ENCODE data around the gene IFNA6. TPM values are rescaled to one million over a fixed set of nuclear protein-coding genes. Genes with fewer than 3 reads are reported as not detected.

Gene IFNA6
- polyA plus RNA-seq, 1 donor from 2014 or later = not detected

- Histone ChIP-seq H3F3A (ENCODE audit: insufficient read depth, low read length, poor library complexity, severe bottlenecking) (no peaks in the 10 kb centered on the region), H3K27me3 (ENCODE audit: insufficient read depth, low read depth, low read length) (no peaks in the 10 kb centered on the region), H3K9ac (ENCODE audit: low read length) (no peak overlapping the region), H3K27ac (ENCODE audit: low read length) (no peak overlapping the region), H3K36me3 (ENCODE audit: insufficient read depth, low read length) (no peaks in the 10 kb centered on the region), H3K9me2 (ENCODE audit: insufficient read depth, low read length) (no peaks in the 10 kb centered on the region), H2AFZ (ENCODE audit: low read depth, low read length) (no peak overlapping the region), H3K4me3 (ENCODE audit: low read length) (no peak overlapping the region), H4K20me1 (ENCODE audit: insufficient read depth) (no peaks in the 10 kb centered on the region), H3K4me2 (ENCODE audit: low read length) (no peak overlapping the region), H3K79me2 (replicated peaks; ENCODE audit: insufficient read depth, low read length) (no peaks in the 10 kb centered on the region), H3K9me3 (ENCODE audit: low read length) (no peaks in the 10 kb centered on the region)
- no peak for TF ChIP-seq CTCF (IDR thresholded peaks at IDR 0.05; ENCODE audit: poor library complexity, severe bottlenecking)
Measured at GRCh38 chr9:21316032-21316842, 34.5 kb downstream of the IFNA6 start.

GRCh38 chr9:21314152-21314551, 36.5 kb downstream of the IFNA6 start:
- Histone ChIP-seq H3K27me3 (ENCODE audit: insufficient read depth, low read depth, low read length) (no peaks in the 10 kb centered on the region), H4K20me1 (ENCODE audit: insufficient read depth) (no peaks in the 10 kb centered on the region), H3K9ac (ENCODE audit: low read length) (no peak overlapping the region), H3K9me2 (ENCODE audit: insufficient read depth, low read length) (no peaks in the 10 kb centered on the region), H3K36me3 (ENCODE audit: insufficient read depth, low read length) (no peaks in the 10 kb centered on the region), H3F3A (ENCODE audit: insufficient read depth, low read length, poor library complexity, severe bottlenecking) (no peaks in the 10 kb centered on the region), H3K27ac (ENCODE audit: low read length) (no peak overlapping the region), H3K4me3 (ENCODE audit: low read length) (no peak overlapping the region), H3K79me2 (replicated peaks; ENCODE audit: insufficient read depth, low read length) (no peaks in the 10 kb centered on the region), H3K4me2 (ENCODE audit: low read length) (no peak overlapping the region), H2AFZ (ENCODE audit: low read depth, low read length) (no peak overlapping the region), H3K9me3 (ENCODE audit: low read length) (no peaks in the 10 kb centered on the region)
- no peak for TF ChIP-seq MXI1 (conservative IDR thresholded peaks at IDR 0.05; ENCODE audit: poor library complexity, severe bottlenecking)
- TF ChIP-seq POLR2AphosphoS5 (IDR thresholded peaks at IDR 0.05) = no peak
- no peak for TF ChIP-seq EP300 (conservative IDR thresholded peaks at IDR 0.05; ENCODE audit: poor library complexity, severe bottlenecking)
- no peak for TF ChIP-seq EZH2 (IDR thresholded peaks at IDR 0.05; ENCODE audit: borderline replicate concordance, insufficient read depth, low read length, poor library complexity, severe bottlenecking)
- no peak for TF ChIP-seq TAF1 (IDR thresholded peaks at IDR 0.05; ENCODE audit: low read depth)

- H3K9ac ChIP-seq (ENCODE audit: low read length) = no peak overlapping the region
- no peaks in the 10 kb centered on the region for H4K20me1 ChIP-seq (ENCODE audit: insufficient read depth)
- H3K79me2 ChIP-seq (replicated peaks; ENCODE audit: insufficient read depth, low read length) = no peaks in the 10 kb centered on the region
- H3K4me3 ChIP-seq (ENCODE audit: low read length) = no peak overlapping the region
- no peak overlapping the region for H3K4me2 ChIP-seq (ENCODE audit: low read length)
- no peaks in the 10 kb centered on the region for H3F3A ChIP-seq (ENCODE audit: insufficient read depth, low read length, poor library complexity, severe bottlenecking)
- no peak overlapping the region for H3K27ac ChIP-seq (ENCODE audit: low read length)
- TF ChIP-seq RAD21 (conservative IDR thresholded peaks at IDR 0.05) (no peak), CTCF (IDR thresholded peaks at IDR 0.05; ENCODE audit: poor library complexity, severe bottlenecking) (no peak), TAF1 (IDR thresholded peaks at IDR 0.05; ENCODE audit: low read depth) (no peak), EP300 (conservative IDR thresholded peaks at IDR 0.05; ENCODE audit: poor library complexity, severe bottlenecking) (no peak)
- H3K36me3 ChIP-seq (ENCODE audit: insufficient read depth, low read length) = no peaks in the 10 kb centered on the region
- no peaks in the 10 kb centered on the region for H3K9me2 ChIP-seq (ENCODE audit: insufficient read depth, low read length)
- no peaks in the 10 kb centered on the region for H3K27me3 ChIP-seq (ENCODE audit: insufficient read depth, low read depth, low read length)
- H2AFZ ChIP-seq (ENCODE audit: low read depth, low read length) = no peak overlapping the region
- no peaks in the 10 kb centered on the region for H3K9me3 ChIP-seq (ENCODE audit: low read length)
Measured at GRCh38 chr9:21311889-21312288, 38.8 kb downstream of the IFNA6 start.

Data from neural cell (in vitro differentiated cells).